ENCODE results near the gene PDAP1. TPM values are rescaled to one million over a fixed set of nuclear protein-coding genes. Genes with fewer than 3 reads are reported as not detected.

The PDAP1 gene
- total and polyA plus RNA-seq, 10 of the 15 experiments (the other 5 are each of a cell fraction or from before 2014, with no cell fraction given): 6.6 to 200 (median 87.7) TPM

GRCh38 chr7:99379043-99379577 is 29.3 kb downstream of the PDAP1 start (continued):
- TF ChIP-seq TBL1XR1 (IDR thresholded peaks at IDR 0.05; ENCODE audit: low read depth, low read length) (no peak), MTA3 (IDR thresholded peaks at IDR 0.05; ENCODE audit: borderline replicate concordance, low read length) (no peak), JUNB (IDR thresholded peaks at IDR 0.05) (no peak), ETV6 (conservative IDR thresholded peaks at IDR 0.05 in 1 of 2, IDR thresholded peaks at IDR 0.05 in 1 of 2; ENCODE audit: borderline replicate concordance in 1 of 2, low read depth in 1 of 2) (no peak), CHD1 (IDR thresholded peaks at IDR 0.05; ENCODE audit: low read depth, low read length) (no peak), SP1 (IDR thresholded peaks at IDR 0.05; ENCODE audit: low read depth, low read length) (no peak), NKRF (conservative IDR thresholded peaks at IDR 0.05) (peak; percentile 44; the same call in 1 of the 2 replicates), NBN (IDR thresholded peaks at IDR 0.05) (peak; percentile 36; the same call in 1 of the 2 replicates), RUNX3 (IDR thresholded peaks at IDR 0.05; ENCODE audit: low read length) (no peak), HCFC1 (IDR thresholded peaks at IDR 0.05; ENCODE audit: low read length) (no peak), NFIC (IDR thresholded peaks at IDR 0.05; ENCODE audit: low read depth, low read length) (no peak), CEBPB (IDR thresholded peaks at IDR 0.05; ENCODE audit: borderline replicate concordance in 1 of 2, low read depth in 2 of 2, low read length in 2 of 2) (0 out of 4 replicates have a peak, but pooled peaks of 1 of the 2 experiments have one; percentile 15), ELK1 (IDR thresholded peaks at IDR 0.05; ENCODE audit: low read depth, low read length) (no peak), SMARCA5 (IDR thresholded peaks at IDR 0.05) (peak; percentile 85; the same call in 1 of the 2 replicates), NR2C2 (IDR thresholded peaks at IDR 0.05; ENCODE audit: borderline replicate concordance, control insufficient read depth, insufficient read length, low read depth) (no peak), ESRRA (IDR thresholded peaks at IDR 0.05; ENCODE audit: low read length) (no peak), EED (IDR thresholded peaks at IDR 0.05; ENCODE audit: low read depth) (peak; percentile 69), RB1 (IDR thresholded peaks at IDR 0.05; ENCODE audit: borderline replicate concordance) (no peak), STAT3 (IDR thresholded peaks at IDR 0.05; ENCODE audit: low read depth, low read length) (no peak), IRF4 (IDR thresholded peaks at IDR 0.05; ENCODE audit: low read depth, low read length) (no peak), MTA2 (IDR thresholded peaks at IDR 0.05; ENCODE audit: low read depth) (no peak; the same call in none of the 2 replicates), BACH1 (IDR thresholded peaks at IDR 0.05; ENCODE audit: borderline replicate concordance) (no peak), MYC (IDR thresholded peaks at IDR 0.05; ENCODE audit: insufficient read depth, insufficient read length, insufficient replicate concordance, low read length, severe bottlenecking) (no peak), ZNF24 (IDR thresholded peaks at IDR 0.05) (no peak), POLR2AphosphoS2 (IDR thresholded peaks at IDR 0.05; ENCODE audit: low read depth, low read length) (no peak; the same call in 1 of the 2 replicates), ZNF622 (IDR thresholded peaks at IDR 0.05) (no peak), SUPT20H (IDR thresholded peaks at IDR 0.05; ENCODE audit: borderline replicate concordance, control insufficient read depth, low read depth, low read length) (no peak)
